PC-9 (cell line): ENCODE measurements around the gene SPAST. TPM values are rescaled to one million over a fixed set of nuclear protein-coding genes. Genes with fewer than 3 reads are reported as not detected.

Experiments used
- BruUV-seq: library from RNA; stranded (reverse); fragments of 400-500 nt; replicated peaks from 2 replicates; lab custom pipeline; 2021; lab: Mats Ljungman, UMichigan
- CTCF ChIA-PET: fragments of 300-600 bp; sonication (Branson Sonifier 250); formaldehyde crosslinking; loops from one replicate; lab custom pipeline; 2022; ENCODE audit warnings: antibody characterized with exemption; lab: Charles Lee
- POLR2A ChIA-PET: fragments of 300-600 bp; sonication (Branson Sonifier 250); formaldehyde crosslinking; loops from one replicate; lab custom pipeline; 2022; ENCODE audit warnings: antibody characterized with exemption; ENCODE audit not compliant: unreplicated experiment; lab: Charles Lee
- DNase-seq, 2 experiments: peaks; one replicate each; pipeline versions ENCODE4 v3.0.0 to v3.0.0-alpha.2; 2015 to 2022; ENCODE audit warnings: mixed read lengths in 1 of 2
- H2AFZ ChIP-seq: fragments of 200-600 bp; sonication (generic); 2 replicates; pipeline ENCODE4 v1.8.1; 2017; ENCODE audit warnings: antibody characterized with exemption
- H3F3A ChIP-seq: fragments of 200-600 bp; sonication (generic); 2 replicates; pipeline ENCODE4 v1.8.1; 2017; ENCODE audit warnings: antibody characterized with exemption, mild to moderate bottlenecking, low read depth; ENCODE audit not compliant: insufficient read depth
- H3K27ac ChIP-seq: fragments of 200-600 bp; sonication (generic); 2 replicates; pipeline ENCODE4 v1.6.1; 2016; ENCODE audit warnings: mixed run types
- H3K27me3 ChIP-seq: fragments of 200-600 bp; sonication (generic); 2 replicates; pipeline ENCODE4 v1.6.1; 2016; ENCODE audit warnings: low read depth, mixed run types; ENCODE audit not compliant: insufficient read depth
- H3K36me3 ChIP-seq: fragments of 200-600 bp; sonication (generic); 2 replicates; pipeline ENCODE4 v1.6.1; 2016; ENCODE audit warnings: low read depth, mixed run types
- H3K4me1 ChIP-seq: fragments of 200-600 bp; sonication (generic); replicated peaks from 2 replicates; pipeline ENCODE4 v1.6.1; 2016; ENCODE audit warnings: mixed run types; ENCODE audit not compliant: insufficient read depth
- H3K4me2 ChIP-seq: fragments of 200-600 bp; sonication (generic); 2 replicates; pipeline ENCODE4 v1.6.1; 2017; ENCODE audit warnings: mixed run types
- H3K4me3 ChIP-seq: fragments of 200-600 bp; sonication (generic); 2 replicates; pipeline ENCODE4 v1.6.1; 2016; ENCODE audit warnings: mixed run types
- H3K79me2 ChIP-seq: fragments of 200-600 bp; sonication (generic); 2 replicates; pipeline ENCODE4 v1.6.1; 2017; ENCODE audit warnings: low read depth, mixed run types
- H3K9me2 ChIP-seq: fragments of 200-600 bp; sonication (generic); 2 replicates; pipeline ENCODE4 v1.8.1; 2017; ENCODE audit warnings: mild to moderate bottlenecking; ENCODE audit not compliant: insufficient read depth
- H3K9me3 ChIP-seq: fragments of 200-600 bp; sonication (generic); 2 replicates; pipeline ENCODE4 v1.8.1; 2016; ENCODE audit warnings: low read depth; ENCODE audit not compliant: insufficient read depth
- H4K20me1 ChIP-seq: fragments of 200-600 bp; sonication (generic); 2 replicates; pipeline ENCODE4 v1.8.1; 2017; ENCODE audit not compliant: insufficient read depth
- EZH2 ChIP-seq: fragments of 200-600 bp; sonication (generic); IDR thresholded peaks from 2 replicates; pipeline ENCODE4 v1.8.0; 2017; ENCODE audit warnings: antibody characterized with exemption, low read depth
- intact Hi-C: fragments of 100-400 bp; cut with micrococcal nuclease; formaldehyde crosslinking; loops from one replicate; pipeline ENCODE4 v1.10.0; 2022; ENCODE audit not compliant: unreplicated experiment
- total RNA-seq: library from RNA; stranded (reverse); gene quantifications from 2 replicates; pipeline ENCODE4 v1.2.3, GENCODE V29; 2021
- TF ChIP-seq, protein P1 (sequence below): fragments of 200-600 bp; sonication (generic); conservative IDR thresholded peaks from 2 replicates; pipeline ENCODE4 v1.6.1; 2017; ENCODE audit warnings: mixed run types, antibody characterized with exemption, mild to moderate bottlenecking, moderate library complexity

SPAST gene
- total RNA-seq, 1 experiment from 2014 or later, result 19.2 TPM

DNA sequence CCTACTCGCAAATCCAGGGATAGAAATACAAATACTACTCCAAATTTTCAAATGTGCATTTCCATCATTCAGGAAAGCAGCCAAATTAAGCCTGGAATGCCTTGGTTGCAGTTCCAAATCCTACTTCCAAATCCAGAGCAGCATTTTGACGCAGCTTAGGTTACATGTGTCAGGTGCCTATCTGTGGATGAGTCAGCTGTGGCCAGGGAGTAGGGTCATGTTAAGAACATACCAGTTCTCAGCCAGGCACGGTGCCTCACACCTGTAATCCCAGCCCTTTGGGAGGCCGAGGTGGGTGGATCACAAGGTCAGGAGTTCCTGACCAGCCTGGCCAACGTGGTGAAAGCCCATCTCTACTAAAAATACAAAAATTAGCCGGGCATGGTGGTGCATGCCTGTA, 119.3 kb downstream of the SPAST start:
- H3K79me2 ChIP-seq, result no peaks in the 10 kb centered on the region; the same call in 1 of the 2 replicates
- no peak overlapping the region for H3K4me3 ChIP-seq
- H3K27me3 ChIP-seq, result no peaks in the 10 kb centered on the region
- H3F3A ChIP-seq, result peaks cover 6% of the 10 kb centered on the region; the same call in 1 of the 2 replicates
- H3K27ac ChIP-seq, result no peak overlapping the region
- H3K4me1 ChIP-seq, result no peaks in the 10 kb centered on the region
- peaks cover 14% of the 10 kb centered on the region; the same call in 1 of the 2 replicates for H3K36me3 ChIP-seq
- no peak for TF ChIP-seq EZH2
- TF ChIP-seq, protein P1, sequence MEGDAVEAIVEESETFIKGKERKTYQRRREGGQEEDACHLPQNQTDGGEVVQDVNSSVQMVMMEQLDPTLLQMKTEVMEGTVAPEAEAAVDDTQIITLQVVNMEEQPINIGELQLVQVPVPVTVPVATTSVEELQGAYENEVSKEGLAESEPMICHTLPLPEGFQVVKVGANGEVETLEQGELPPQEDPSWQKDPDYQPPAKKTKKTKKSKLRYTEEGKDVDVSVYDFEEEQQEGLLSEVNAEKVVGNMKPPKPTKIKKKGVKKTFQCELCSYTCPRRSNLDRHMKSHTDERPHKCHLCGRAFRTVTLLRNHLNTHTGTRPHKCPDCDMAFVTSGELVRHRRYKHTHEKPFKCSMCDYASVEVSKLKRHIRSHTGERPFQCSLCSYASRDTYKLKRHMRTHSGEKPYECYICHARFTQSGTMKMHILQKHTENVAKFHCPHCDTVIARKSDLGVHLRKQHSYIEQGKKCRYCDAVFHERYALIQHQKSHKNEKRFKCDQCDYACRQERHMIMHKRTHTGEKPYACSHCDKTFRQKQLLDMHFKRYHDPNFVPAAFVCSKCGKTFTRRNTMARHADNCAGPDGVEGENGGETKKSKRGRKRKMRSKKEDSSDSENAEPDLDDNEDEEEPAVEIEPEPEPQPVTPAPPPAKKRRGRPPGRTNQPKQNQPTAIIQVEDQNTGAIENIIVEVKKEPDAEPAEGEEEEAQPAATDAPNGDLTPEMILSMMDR, result no peak
- intact Hi-C loops, result no loop called here
- H2AFZ ChIP-seq, result no peak overlapping the region
- no peaks in the 10 kb centered on the region for H3K9me3 ChIP-seq
- peaks cover 7% of the 10 kb centered on the region for H4K20me1 ChIP-seq
- H3K4me2 ChIP-seq, result no peak overlapping the region
- BruUV-seq, result no TSS peak
- POLR2A ChIA-PET, result interaction anchor here (0.6 kb wide), 1 partner anchor 143 kb away, joined by 3 read pairs; the partner anchor contains the start of gene DPY30
- CTCF ChIA-PET, result no interaction called here
- DNase-seq, result no peak
- no peaks in the 10 kb centered on the region for H3K9me2 ChIP-seq

DNA sequence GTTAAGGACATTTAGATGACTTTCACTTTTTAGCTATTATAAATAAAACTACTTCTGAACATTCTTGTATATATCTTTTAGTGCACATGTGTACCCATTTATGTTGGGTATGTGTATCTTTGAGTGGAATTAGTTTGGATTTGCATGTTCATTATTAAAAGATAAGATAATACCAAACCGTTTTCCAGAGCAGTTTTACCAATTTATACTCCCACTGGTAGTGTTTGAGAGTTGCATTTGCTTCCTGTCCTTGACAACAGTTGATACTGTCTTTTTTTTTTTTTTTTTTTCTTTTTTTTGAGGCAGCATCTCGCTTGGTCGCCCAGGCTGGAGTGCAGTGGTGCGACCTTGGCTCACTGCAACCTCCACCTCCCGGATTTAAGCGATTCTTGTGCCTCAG, 125.7 kb downstream of the SPAST start:
- POLR2A ChIA-PET, result interaction anchor here (0.6 kb wide), 1 partner anchor 24 kb away, joined by 7 read pairs; the partner anchor contains the start of gene SLC30A6
- TF ChIP-seq, protein P1, result no peak
- no peak for TF ChIP-seq EZH2

DNA sequence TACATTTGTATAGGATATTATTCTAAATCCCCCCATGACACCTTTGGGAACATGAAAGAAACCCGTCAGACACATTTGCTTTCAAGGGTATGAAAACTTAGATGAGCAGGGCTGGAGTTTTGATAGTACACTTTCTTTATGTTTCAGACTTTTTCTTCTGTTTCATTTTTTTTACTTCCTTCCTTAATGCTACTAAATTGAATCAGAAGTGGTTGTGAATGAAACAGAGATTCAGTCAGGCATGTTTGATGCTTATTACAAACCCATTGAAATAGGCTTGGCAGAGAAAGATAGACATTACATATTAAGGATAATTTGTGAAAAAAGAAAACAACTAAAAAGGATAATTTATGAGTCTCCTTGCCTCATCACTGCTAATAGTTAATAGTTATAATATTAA, 129.1 kb downstream of the SPAST start:
- no peak for TF ChIP-seq EZH2
- TF ChIP-seq, protein P1, result no peak
- Histone ChIP-seq H3K27me3 (no peaks in the 10 kb centered on the region), H3K9me3 (no peaks in the 10 kb centered on the region), H3K79me2 (no peaks in the 10 kb centered on the region), H3K4me3 (no peak overlapping the region), H3K27ac (no peak overlapping the region), H3K9me2 (no peaks in the 10 kb centered on the region), H3F3A (no peaks in the 10 kb centered on the region; the same call in none of the 2 replicates), H3K4me2 (no peak overlapping the region), H4K20me1 (no peaks in the 10 kb centered on the region; the same call in 1 of the 2 replicates), H2AFZ (no peak overlapping the region), H3K4me1 (no peaks in the 10 kb centered on the region), H3K36me3 (0 out of 2 replicates have a peak, but pooled peaks cover 2% of the 10 kb centered on the region)
- no TSS peak for BruUV-seq
- ChIA-PET POLR2A (no interaction called here), CTCF (no interaction called here)
- DNase-seq, result no peak
- intact Hi-C loops, result no loop called here

More for the DNA sequence above, 125.7 kb downstream of the SPAST start:
- no peak for DNase-seq
- Histone ChIP-seq H3K4me1 (no peaks in the 10 kb centered on the region), H3K27me3 (no peaks in the 10 kb centered on the region), H3K27ac (no peak overlapping the region), H2AFZ (no peak overlapping the region), H3K4me2 (no peak overlapping the region), H3K9me2 (no peaks in the 10 kb centered on the region), H3F3A (no peaks in the 10 kb centered on the region; the same call in 1 of the 2 replicates), H3K9me3 (no peaks in the 10 kb centered on the region), H4K20me1 (peaks cover 7% of the 10 kb centered on the region), H3K36me3 (peaks cover 14% of the 10 kb centered on the region; the same call in 1 of the 2 replicates), H3K79me2 (no peaks in the 10 kb centered on the region), H3K4me3 (no peak overlapping the region)
- no TSS peak for BruUV-seq
- CTCF ChIA-PET, result no interaction called here
- intact Hi-C loops, result no loop called here
